ENCODE measurements around the gene NBPF3. TPM values are rescaled to one million over a fixed set of nuclear protein-coding genes. Genes with fewer than 3 reads are reported as not detected.

The NBPF3 gene
- total and polyA plus RNA-seq, 4 donors: 1.4 to 4.0 (median 1.7) TPM

DNA sequence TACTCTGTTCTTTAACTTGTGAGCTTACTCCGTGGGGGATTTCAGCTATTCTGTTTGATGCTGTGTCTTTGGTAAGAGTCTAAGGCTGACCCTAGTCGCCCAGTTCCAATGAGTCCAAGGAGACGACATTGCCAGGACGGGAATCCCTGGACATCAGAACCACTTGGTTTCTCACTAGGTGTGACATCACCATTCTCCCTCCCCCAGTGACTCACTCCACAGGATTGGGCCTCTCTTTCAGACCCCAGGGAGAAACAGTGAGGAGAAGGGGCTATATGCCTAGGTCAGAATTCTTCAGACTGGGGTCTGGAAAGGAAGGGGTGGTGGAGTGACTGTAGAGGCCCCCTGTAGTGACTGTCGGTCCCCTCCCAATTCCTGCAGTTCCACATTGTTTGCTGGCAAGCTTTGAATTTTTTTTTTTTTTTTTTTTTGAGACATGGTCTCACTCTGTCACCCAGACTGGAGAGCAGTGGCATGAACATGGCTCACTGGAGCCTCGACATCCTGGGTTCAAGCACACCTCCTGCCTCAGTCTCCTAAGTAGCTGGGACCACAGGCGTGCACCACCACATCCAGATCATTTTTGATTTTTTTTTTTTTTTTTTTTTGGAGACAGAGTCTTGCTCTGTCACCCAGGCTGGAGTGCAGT is 90.6 kb downstream of the NBPF3 start:
- Histone ChIP-seq H3K4me3 (ENCODE audit: low read depth in 1 of 3, low read length in 3 of 3) (no peak overlapping the region), H3K27ac (ENCODE audit: low read depth in 1 of 2, low read length in 2 of 2) (no peak overlapping the region), H3K9me3 (ENCODE audit: control insufficient read depth in 4 of 4, low read length in 3 of 4) (no peaks in the 10 kb centered on the region), H3K27me3 (ENCODE audit: control insufficient read depth in 4 of 4, insufficient read depth in 4 of 4, low read length in 3 of 4) (no peaks in the 10 kb centered on the region), H3K9ac (ENCODE audit: low read depth in 1 of 2, low read length in 2 of 2) (no peak overlapping the region), H3K4me1 (ENCODE audit: control insufficient read depth in 4 of 4, insufficient read depth in 4 of 4, low read length in 3 of 4) (peaks cover 0 to 2% (median 0%) of the 10 kb centered on the region in 4 donors), H3K36me3 (ENCODE audit: control insufficient read depth in 4 of 4, insufficient read depth in 3 of 4, low read depth in 1 of 4, low read length in 3 of 4) (no peaks in the 10 kb centered on the region)
- TF ChIP-seq HNF4G (IDR thresholded peaks at IDR 0.05): no peak
- TF ChIP-seq YY1 (IDR thresholded peaks at IDR 0.05): no peak
- TF ChIP-seq, protein P1, sequence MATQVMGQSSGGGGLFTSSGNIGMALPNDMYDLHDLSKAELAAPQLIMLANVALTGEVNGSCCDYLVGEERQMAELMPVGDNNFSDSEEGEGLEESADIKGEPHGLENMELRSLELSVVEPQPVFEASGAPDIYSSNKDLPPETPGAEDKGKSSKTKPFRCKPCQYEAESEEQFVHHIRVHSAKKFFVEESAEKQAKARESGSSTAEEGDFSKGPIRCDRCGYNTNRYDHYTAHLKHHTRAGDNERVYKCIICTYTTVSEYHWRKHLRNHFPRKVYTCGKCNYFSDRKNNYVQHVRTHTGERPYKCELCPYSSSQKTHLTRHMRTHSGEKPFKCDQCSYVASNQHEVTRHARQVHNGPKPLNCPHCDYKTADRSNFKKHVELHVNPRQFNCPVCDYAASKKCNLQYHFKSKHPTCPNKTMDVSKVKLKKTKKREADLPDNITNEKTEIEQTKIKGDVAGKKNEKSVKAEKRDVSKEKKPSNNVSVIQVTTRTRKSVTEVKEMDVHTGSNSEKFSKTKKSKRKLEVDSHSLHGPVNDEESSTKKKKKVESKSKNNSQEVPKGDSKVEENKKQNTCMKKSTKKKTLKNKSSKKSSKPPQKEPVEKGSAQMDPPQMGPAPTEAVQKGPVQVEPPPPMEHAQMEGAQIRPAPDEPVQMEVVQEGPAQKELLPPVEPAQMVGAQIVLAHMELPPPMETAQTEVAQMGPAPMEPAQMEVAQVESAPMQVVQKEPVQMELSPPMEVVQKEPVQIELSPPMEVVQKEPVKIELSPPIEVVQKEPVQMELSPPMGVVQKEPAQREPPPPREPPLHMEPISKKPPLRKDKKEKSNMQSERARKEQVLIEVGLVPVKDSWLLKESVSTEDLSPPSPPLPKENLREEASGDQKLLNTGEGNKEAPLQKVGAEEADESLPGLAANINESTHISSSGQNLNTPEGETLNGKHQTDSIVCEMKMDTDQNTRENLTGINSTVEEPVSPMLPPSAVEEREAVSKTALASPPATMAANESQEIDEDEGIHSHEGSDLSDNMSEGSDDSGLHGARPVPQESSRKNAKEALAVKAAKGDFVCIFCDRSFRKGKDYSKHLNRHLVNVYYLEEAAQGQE (IDR thresholded peaks at IDR 0.05): no peak
- 71% methylated on average over 7 of the region's 7 CpGs for WGBS
- DNase-seq (ENCODE audit: low spot score): no peak

DNA sequence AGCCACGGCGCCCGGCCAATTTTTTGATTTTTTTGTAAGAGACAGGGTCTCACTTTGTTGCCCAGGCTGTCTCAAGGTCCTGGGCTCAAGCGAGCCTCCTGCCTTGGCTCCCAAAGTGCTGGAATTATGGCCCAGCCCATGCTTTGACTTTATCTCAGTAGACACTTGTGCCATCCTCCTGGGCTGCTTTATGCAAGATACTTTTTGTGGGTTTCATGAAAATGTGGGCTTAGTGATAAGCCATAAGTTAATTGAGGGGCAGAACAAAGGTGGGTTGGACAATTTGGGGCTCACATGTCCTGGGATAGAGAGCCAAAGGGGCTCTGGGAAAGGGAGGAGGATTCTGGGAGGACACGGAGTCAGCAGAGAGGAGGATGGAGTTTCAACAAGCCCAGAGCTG is 91.3 kb downstream of the NBPF3 start:
- WGBS: 95% methylated on average over 5 of the region's 5 CpGs
- DNase-seq (ENCODE audit: low spot score): no peak
- Histone ChIP-seq H3K27me3 (ENCODE audit: control insufficient read depth in 4 of 4, insufficient read depth in 4 of 4, low read length in 3 of 4) (no peaks in the 10 kb centered on the region), H3K27ac (ENCODE audit: low read depth in 1 of 2, low read length in 2 of 2) (no peak overlapping the region), H3K4me1 (ENCODE audit: control insufficient read depth in 4 of 4, insufficient read depth in 4 of 4, low read length in 3 of 4) (peaks cover 0 to 2% (median 0%) of the 10 kb centered on the region in 4 donors), H3K9me3 (ENCODE audit: control insufficient read depth in 4 of 4, low read length in 3 of 4) (no peaks in the 10 kb centered on the region), H3K36me3 (ENCODE audit: control insufficient read depth in 4 of 4, insufficient read depth in 3 of 4, low read depth in 1 of 4, low read length in 3 of 4) (no peaks in the 10 kb centered on the region), H3K4me3 (ENCODE audit: low read depth in 1 of 3, low read length in 3 of 3) (no peak overlapping the region), H3K9ac (ENCODE audit: low read depth in 1 of 2, low read length in 2 of 2) (no peak overlapping the region)
- TF ChIP-seq, protein P2, sequence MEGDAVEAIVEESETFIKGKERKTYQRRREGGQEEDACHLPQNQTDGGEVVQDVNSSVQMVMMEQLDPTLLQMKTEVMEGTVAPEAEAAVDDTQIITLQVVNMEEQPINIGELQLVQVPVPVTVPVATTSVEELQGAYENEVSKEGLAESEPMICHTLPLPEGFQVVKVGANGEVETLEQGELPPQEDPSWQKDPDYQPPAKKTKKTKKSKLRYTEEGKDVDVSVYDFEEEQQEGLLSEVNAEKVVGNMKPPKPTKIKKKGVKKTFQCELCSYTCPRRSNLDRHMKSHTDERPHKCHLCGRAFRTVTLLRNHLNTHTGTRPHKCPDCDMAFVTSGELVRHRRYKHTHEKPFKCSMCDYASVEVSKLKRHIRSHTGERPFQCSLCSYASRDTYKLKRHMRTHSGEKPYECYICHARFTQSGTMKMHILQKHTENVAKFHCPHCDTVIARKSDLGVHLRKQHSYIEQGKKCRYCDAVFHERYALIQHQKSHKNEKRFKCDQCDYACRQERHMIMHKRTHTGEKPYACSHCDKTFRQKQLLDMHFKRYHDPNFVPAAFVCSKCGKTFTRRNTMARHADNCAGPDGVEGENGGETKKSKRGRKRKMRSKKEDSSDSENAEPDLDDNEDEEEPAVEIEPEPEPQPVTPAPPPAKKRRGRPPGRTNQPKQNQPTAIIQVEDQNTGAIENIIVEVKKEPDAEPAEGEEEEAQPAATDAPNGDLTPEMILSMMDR (IDR thresholded peaks at IDR 0.05; ENCODE audit: low read depth, low read length, missing input control): no peak

DNA sequence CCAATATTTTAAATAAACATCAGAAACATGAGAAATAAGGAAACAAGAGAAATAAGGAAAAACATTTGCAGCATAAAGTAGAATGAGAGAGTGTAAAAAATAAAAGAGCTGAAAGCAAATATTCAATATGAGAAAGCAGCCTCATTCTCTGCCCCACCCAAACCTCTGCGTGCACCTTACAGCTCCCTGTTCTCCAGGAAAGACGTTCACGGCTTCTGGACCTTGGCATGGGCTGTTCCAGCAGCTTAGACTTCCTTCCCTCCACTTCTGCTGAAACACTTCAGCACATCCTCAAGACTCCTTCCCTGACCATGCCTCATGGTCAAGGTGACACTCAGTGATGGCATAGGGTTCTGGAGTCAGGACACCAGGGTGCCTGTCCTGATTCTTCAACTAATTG is 92.6 kb downstream of the NBPF3 start:
- no peak overlapping the region for H3K4me3 ChIP-seq (ENCODE audit: low read depth in 1 of 3, low read length in 3 of 3)
- peaks cover 0 to 9% (median 5%) of the 10 kb centered on the region in 4 donors for H3K4me1 ChIP-seq (ENCODE audit: control insufficient read depth in 4 of 4, insufficient read depth in 4 of 4, low read length in 3 of 4)
- DNase-seq (ENCODE audit: low spot score): no peak
- H3K9me3 ChIP-seq (ENCODE audit: control insufficient read depth in 4 of 4, low read length in 3 of 4): no peaks in the 10 kb centered on the region
- no peaks in the 10 kb centered on the region for H3K36me3 ChIP-seq (ENCODE audit: control insufficient read depth in 4 of 4, insufficient read depth in 3 of 4, low read depth in 1 of 4, low read length in 3 of 4)
- H3K27ac ChIP-seq (ENCODE audit: low read depth in 1 of 2, low read length in 2 of 2): no peak overlapping the region
- H3K27me3 ChIP-seq (ENCODE audit: control insufficient read depth in 4 of 4, insufficient read depth in 4 of 4, low read length in 3 of 4): no peaks in the 10 kb centered on the region
- no peak overlapping the region for H3K9ac ChIP-seq (ENCODE audit: low read depth in 1 of 2, low read length in 2 of 2)
- WGBS: 77% methylated on average over 3 of the region's 3 CpGs
- no peak for TF ChIP-seq FOXA1 (IDR thresholded peaks at IDR 0.05)
- no peak for TF ChIP-seq HNF4G (IDR thresholded peaks at IDR 0.05)
- TF ChIP-seq RAD21 (IDR thresholded peaks at IDR 0.05): no peak
- TF ChIP-seq, protein P1 (IDR thresholded peaks at IDR 0.05): no peak
- no peak for TF ChIP-seq SP1 (IDR thresholded peaks at IDR 0.05)
